Measurements from ENCODE around the gene MXI1. TPM values are rescaled to one million over a fixed set of nuclear protein-coding genes. Genes with fewer than 3 reads are reported as not detected.

MXI1 gene
- polyA plus RNA-seq, 4 donors = 46.9 to 55.2 (median 50.0) TPM

Other genes starting within 250 kb of the MXI1 start
- gene ADD3, start 199.6 kb upstream of the MXI1 start, polyA plus RNA-seq (ENCODE audit: insufficient read length in 4 of 4) = 100 to 1,000 TPM; 227 to 291 (median 272) TPM
- 10 to 100 TPM; 48.1 to 57.5 (median 56.0) TPM for gene SMNDC1, start 97.3 kb downstream of the MXI1 start, polyA plus RNA-seq (ENCODE audit: insufficient read length in 4 of 4)

All from right renal pelvis (tissue), 4 donors.